Right renal pelvis (tissue), 4 donors: ENCODE data around the gene TRAPPC10. TPM values are rescaled to one million over a fixed set of nuclear protein-coding genes. Genes with fewer than 3 reads are reported as not detected.
A peak's percentile ranks its signal among the peaks of the same experiment; 100 is the strongest.

Experiments
- DNase-seq, 4 donors: peaks; one replicate each; pipeline ENCODE4 v3.0.0-alpha.2; 2013; ENCODE audit warnings: low read depth in 4 of 4, low spot score in 3 of 4, missing footprints in 1 of 4
- polyA plus RNA-seq, 4 donors: library from polyadenylated mRNA; unstranded; fragments of 120-200 nt; gene quantifications; one replicate each; pipeline ENCODE4 v1.2.1, GENCODE V29; 2013; ENCODE audit not compliant: insufficient read length in 4 of 4

The TRAPPC10 gene
- polyA plus RNA-seq, 4 donors: 38.2 to 40.8 (median 39.4) TPM

- DNase-seq: no peak
Measured at GRCh38 chr21:44029460-44030087, 17.5 kb downstream of the TRAPPC10 start.

DNA sequence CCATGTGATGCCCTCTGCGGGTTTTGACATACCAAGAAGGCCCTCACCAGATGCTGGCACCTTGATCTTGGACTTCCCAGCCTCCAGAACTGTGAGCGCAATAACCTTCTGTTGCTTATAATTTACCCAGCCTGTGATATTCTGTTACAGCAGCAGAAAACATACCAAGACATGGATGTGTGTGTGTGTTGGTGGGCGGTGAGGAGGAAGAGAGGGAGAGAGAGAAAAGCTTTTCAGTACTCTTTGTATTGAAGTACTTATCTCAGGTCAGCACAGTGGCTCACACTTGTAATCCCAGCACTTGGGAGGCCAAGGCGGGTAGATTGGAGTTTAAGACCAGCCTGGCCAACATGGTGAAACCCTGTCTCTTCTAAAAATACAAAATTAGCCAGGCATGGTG is 23.1 kb downstream of the TRAPPC10 start:
- no peak for DNase-seq

DNA sequence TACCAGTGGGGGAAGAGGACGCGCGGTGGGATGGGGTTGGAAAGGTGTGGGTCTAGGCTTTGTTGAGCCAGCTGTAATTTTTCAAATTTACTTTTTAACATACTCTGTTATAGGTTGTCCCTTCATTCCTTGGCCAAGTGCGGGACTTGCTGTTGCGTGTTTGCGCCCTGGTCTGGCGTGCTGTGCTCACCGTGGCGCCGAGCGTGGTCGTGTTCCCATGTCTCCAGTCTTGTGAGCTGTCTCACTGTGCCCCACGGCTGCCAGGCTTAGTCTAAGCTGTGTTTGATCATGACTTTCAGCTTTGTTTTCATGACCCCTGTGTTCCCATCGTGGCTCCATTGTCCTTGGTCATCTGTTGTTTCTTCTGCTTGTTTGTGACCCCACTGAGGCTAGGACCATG is 26.0 kb downstream of the TRAPPC10 start:
- no peak for DNase-seq

DNA sequence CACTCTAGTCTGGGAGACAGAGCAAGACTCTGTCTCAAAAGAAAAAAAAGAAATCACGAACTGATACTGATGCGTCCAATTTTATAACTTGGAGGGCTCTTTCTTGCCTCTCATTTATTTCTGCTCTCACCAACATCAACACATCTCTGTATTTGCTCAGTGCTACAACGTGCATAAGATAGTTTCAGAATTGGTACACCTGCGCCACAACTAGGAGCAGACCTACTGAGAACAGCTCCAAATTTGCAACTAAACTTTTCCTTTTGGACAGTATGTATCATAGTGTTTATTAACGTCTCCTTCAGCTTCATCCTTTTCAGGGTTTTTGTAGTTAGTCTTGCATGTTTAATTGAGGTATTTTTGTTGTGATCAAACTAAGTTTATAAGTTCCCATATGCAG is 27.7 kb downstream of the TRAPPC10 start:
- no peak for DNase-seq

DNA sequence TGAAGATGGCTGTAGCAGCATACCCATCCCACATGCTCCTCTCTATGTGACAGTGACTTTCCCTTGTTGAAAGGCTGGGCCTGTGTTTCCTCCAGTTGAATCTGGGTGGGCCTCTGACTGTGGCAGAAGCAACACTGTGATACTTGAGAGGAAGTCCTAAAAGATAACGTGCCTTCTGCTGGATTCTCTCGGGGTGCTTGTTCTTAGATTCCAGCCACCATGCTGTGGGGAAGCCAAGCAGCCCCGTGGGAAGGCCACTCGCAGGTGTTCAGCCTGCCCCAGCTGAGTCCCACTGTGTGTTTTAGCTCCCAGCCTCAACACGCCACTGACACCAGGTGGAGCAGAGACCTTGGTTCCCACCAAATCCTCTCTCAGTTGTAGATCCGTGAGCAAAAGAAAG is 31.5 kb downstream of the TRAPPC10 start:
- DNase-seq: no peak

DNA sequence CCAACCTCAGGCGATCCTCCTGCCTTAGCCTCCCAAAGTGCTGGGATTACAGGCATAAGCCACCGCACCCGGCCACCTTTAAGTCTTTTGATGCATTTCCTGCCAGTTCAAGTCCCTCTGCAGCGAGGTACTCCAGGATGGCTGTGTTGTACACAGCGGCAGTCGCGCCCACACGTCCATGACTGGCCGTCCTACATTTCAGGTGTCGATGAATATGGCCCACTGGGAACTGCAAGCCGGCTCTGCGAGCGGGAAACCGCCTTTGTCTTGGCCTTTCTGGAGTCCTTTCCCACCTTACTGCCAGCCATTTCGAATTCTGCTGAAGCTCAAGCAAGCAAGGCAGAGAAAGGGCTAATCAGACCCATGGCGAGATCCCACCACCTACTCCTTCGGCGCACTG is 34.6 kb downstream of the TRAPPC10 start:
- DNase-seq: no peak

- DNase-seq: no peak
Measured at GRCh38 chr21:44047996-44048560, 36.0 kb downstream of the TRAPPC10 start.

GRCh38 chr21:44049182-44049581 is 37.1 kb downstream of the TRAPPC10 start:
- DNase-seq: no peak

GRCh38 chr21:44049606-44050005 is 37.5 kb downstream of the TRAPPC10 start:
- DNase-seq: no peak

- DNase-seq: no peak
Measured at GRCh38 chr21:44050276-44050675, 38.2 kb downstream of the TRAPPC10 start.

DNA sequence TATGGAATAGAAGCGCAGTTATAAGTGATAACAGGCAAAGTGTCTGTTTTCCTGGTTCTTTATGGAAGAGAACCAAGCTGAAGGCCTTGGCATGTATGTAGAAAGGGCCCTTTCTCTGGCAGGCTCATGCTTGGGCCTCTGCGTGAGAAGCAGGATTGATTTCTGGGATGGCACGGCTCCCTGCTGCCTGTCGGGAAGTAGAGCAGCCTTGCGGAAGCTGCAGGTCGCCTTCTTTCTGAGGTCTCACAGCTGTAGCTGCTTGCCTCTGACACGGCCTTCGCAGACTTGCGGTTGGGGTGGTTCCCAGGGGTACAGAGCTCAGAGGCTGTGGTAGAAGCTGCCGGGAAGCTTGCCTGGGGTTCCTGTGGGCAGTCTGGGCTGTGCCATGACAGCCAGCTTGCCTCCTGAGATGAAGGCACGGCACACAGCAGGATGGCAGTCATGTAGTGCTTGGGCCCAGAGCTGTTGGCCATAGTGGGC is 39.4 kb downstream of the TRAPPC10 start:
- peak in 1 of 4 donors; percentile 37 for DNase-seq

DNA sequence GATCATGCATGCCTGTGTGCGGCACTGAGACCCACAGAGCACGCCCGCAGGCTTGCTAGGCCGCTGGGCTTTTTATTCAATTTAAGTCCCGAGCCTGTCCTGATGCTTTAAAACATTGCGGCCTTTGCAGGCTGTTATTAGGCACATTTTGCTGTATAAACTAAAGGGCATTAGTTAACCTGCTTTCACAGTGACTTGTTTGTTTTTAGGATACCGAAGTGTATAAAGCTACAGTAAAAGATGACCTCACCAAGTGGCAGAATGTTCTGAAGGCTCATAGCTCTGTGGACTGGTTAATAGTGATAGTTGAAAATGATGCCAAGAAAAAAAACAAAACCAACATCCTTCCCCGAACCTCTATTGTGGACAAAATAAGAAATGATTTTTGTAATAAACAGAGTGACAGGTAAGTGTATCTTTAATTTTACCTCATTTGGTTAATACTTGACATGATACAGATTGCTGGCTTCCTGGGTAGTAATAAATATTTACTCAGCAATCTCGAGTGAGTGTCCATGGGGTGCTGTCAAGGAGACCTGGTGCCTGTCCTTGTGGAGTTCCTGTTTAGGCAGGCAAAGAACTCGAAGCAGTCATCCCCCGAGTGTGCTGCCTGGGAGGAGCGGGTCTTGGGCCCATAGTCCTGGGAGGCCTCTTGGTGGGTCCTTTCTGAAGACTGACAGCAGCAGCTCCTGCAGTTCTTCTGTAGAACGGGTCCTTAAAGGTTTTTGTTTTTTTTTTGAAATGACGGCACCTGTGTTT is 40.1 kb downstream of the TRAPPC10 start:
- DNase-seq: no peak

DNA sequence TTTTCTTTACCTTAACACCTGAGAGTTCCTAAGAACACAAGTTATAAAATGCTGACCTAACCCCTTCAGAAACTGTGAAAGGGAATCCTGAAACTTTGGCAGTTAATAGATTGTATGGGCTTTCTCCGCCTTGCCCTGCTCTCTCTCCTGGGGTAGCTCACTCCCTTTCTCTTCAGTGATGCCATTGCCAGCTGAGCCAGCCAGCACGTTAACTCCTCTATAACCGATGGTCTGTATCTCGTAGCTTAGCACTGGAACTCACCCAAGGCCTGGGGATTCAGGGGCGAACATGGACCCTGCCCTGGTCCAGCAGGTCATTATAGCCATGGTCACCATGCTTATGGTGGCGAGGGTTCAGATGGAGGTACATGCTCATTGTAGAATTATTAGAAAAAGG is 40.7 kb downstream of the TRAPPC10 start:
- no peak for DNase-seq

- no peak for DNase-seq
Measured at GRCh38 chr21:44053567-44053966, 41.5 kb downstream of the TRAPPC10 start.

- DNase-seq: peak in 3 of 4 donors; percentile 15 to 48 (median 44)
Measured at GRCh38 chr21:44054710-44055109, 42.6 kb downstream of the TRAPPC10 start.

DNA sequence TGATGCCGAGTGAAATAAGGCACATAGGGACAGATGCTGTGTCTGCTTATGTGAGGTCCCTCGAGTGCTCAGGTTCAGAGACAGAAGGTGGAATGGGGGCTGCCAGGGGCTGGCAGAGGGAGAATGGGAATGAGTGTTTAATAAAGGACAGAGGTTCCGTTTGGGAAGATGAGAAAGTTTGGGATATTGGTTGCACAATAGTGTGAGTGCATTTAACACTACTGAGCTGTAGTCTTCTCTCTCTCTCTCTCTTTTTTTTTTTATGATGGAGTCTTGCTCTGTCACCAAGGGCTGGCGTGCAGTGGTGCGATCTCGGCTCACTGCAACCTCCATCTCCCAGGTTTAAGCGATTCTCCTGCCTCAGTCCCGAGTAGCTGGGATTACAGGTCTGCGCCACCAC is 44.9 kb downstream of the TRAPPC10 start:
- DNase-seq: no peak

DNA sequence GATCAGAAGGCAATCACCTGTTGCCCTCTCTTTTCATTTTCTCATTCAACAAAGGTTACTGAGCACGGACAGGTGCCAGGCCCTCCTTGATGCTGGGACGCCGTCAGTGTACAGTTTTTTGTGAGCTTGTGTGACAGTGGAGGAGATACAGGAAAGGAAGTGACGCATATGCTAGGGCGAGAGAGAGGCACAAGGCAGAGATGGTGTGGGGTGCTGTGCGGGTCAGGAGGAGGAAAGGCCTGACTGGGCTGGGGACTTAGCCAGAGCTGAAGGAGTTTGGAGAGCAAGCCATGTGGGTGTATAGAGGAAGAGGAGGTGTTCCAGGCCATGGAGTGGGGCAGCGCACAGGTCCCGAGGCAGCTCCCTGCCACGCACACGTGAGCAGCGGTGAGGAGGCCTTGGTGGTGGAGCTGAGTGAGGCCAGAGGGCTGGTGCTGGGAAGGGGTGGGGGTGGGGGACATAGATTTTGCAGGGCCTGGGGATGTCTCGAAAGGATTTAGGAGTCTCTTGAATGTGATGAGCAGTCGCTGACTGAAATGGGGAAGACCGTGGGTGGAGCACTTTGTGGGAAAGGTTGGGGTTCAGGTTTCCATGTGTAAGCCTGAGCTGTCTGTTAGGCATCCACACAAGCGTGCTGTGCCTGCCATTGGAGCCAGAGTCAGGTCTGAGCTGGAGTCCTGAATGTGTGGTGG is 46.0 kb downstream of the TRAPPC10 start:
- no peak for DNase-seq

DNA sequence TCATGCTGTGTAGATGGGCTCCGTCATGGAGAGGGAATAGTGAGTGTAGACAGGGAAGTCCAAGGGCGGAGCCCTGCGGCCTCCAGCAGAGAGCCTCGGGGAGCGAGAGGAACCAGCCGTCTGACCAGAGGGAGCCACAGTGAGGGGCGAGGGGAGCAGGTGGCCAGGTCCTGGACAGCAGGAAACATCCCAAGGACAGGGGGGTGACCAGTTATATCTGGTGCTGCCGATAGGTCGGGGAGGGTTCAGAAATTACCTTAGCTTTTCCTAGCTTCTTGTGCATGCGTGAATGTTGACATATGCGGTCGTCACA is 46.5 kb downstream of the TRAPPC10 start:
- no peak for DNase-seq

GRCh38 chr21:44058981-44059380 is 46.9 kb downstream of the TRAPPC10 start:
- DNase-seq: no peak

- DNase-seq: no peak
Measured at GRCh38 chr21:44059710-44060109, 47.6 kb downstream of the TRAPPC10 start.

- no peak for DNase-seq
Measured at GRCh38 chr21:44062380-44062779, 50.3 kb downstream of the TRAPPC10 start.
